Gastrocnemius medialis (tissue), 4 donors: ENCODE data around the gene ZNF787. TPM values are rescaled to one million over a fixed set of nuclear protein-coding genes. Genes with fewer than 3 reads are reported as not detected.

ENCODE experiments used
- ATAC-seq, 2 donors: fragments of 150-250 bp; one replicate each; pipeline ENCODE4 v1.9.1; 2016
- DNase-seq, 2 donors: peaks; one replicate each; pipeline ENCODE4 v3.0.0-alpha.2; 2019
- H3K27ac ChIP-seq, 4 donors: fragments of 200-600 bp; sonication (generic); 1 replicate in 1 of 4; 2 replicates in 3 of 4; pipeline ENCODE4 v1.5.1; 2016 to 2018; ENCODE audit warnings: mild to moderate bottlenecking in 2 of 4, moderate library complexity in 1 of 4
- H3K27me3 ChIP-seq, 3 donors: fragments of 200-600 bp; sonication (generic) in 2 of 3; 1 replicate in 1 of 3; 2 replicates in 2 of 3; pipeline versions ENCODE4 v1.5.1 to v1.6.0; 2016 to 2019; ENCODE audit warnings: mild to moderate bottlenecking in 1 of 3, moderate library complexity in 1 of 3
- H3K36me3 ChIP-seq, 2 donors: fragments of 200-600 bp; sonication (generic) in 1 of 2; one replicate each; pipeline ENCODE4 v1.5.1; 2017 to 2018
- H3K4me1 ChIP-seq, 2 donors: fragments of 200-600 bp; sonication (generic) in 1 of 2; one replicate each; pipeline ENCODE4 v1.5.1; 2016 to 2017; ENCODE audit warnings: mild to moderate bottlenecking in 2 of 2
- H3K4me3 ChIP-seq, 4 donors: fragments of 200-600 bp; sonication (generic) in 3 of 4; 1 replicate in 1 of 4; 2 replicates in 3 of 4; pipeline ENCODE4 v1.5.1; 2016 to 2019; ENCODE audit warnings: mild to moderate bottlenecking in 2 of 4
- H3K9me3 ChIP-seq, 3 donors: fragments of 200-600 bp; sonication (generic) in 2 of 3; 1 replicate in 1 of 3; 2 replicates in 2 of 3; pipeline ENCODE4 v1.5.1; 2016 to 2019
- CTCF ChIP-seq, 5 experiments: fragments of 450-650 bp in 3 of 5; fragments of 200-600 bp in 2 of 5; sonication (generic) in 2 of 5; IDR thresholded peaks in 4 of 5; conservative IDR thresholded peaks in 1 of 5; 1 replicate in 4 of 5; 2 replicates in 1 of 5; pipeline ENCODE4 v1.5.1; 2016 to 2019; ENCODE audit warnings: antibody characterized with exemption in 5 of 5, mild to moderate bottlenecking in 3 of 5, moderate library complexity in 3 of 5
- POLR2A ChIP-seq, 2 donors: fragments of 450-650 bp; IDR thresholded peaks; one replicate each; pipeline ENCODE4 v1.6.1; 2017; ENCODE audit warnings: antibody characterized with exemption in 2 of 2, mild to moderate bottlenecking in 2 of 2, moderate library complexity in 2 of 2
- in situ Hi-C, 4 donors: fragments of 200-750 bp; cut with MboI; loops; one replicate each; pipeline versions ENCODE4 v1.15.0 to v1.8.0; 2017; ENCODE audit warnings: low sequenced_read_pairs in 4 of 4
- intact Hi-C: fragments of 100-400 bp; cut with DNase I; formaldehyde crosslinking; loops from one replicate; pipeline ENCODE4 v1.15.1; 2023; ENCODE audit warnings: low total_unique reads
- total RNA-seq, 4 donors: library from RNA; depleted of rRNA; stranded (reverse); fragments of >200 nt; gene quantifications; one replicate each; pipeline versions ENCODE4 v1.1.0 to v1.2.3, GENCODE V29; 2016

ZNF787 gene
- total RNA-seq, 4 donors from 2014 or later = 16.7 to 43.0 (median 26.5) TPM

GRCh38 chr19:56130006-56130405, 8.9 kb upstream of the ZNF787 start:
- in situ Hi-C loops = loop anchor here in 2 of 4 donors (10.0 kb wide), 1 partner anchor 185 kb away; the partner anchor contains the start of gene ZSCAN5A (in 2 of the 2)
- no peak for DNase-seq

GRCh38 chr19:56126983-56127780, 6.1 kb upstream of the ZNF787 start:
- no peak for DNase-seq
- in situ Hi-C loops (no loop called here), intact Hi-C loops (no loop called here)
- Histone ChIP-seq H3K4me1 (peaks cover 7 to 12% of the 10 kb centered on the region in 2 donors), H3K4me3 (no peak overlapping the region), H3K27ac (no peak overlapping the region), H3K27me3 (no peaks in the 10 kb centered on the region), H3K9me3 (no peaks in the 10 kb centered on the region), H3K36me3 (no peaks in the 10 kb centered on the region)
- no peak for TF ChIP-seq CTCF (IDR thresholded peaks at IDR 0.05 in 4 of 5, conservative IDR thresholded peaks at IDR 0.05 in 1 of 5)
- ATAC-seq = no peak

More at GRCh38 chr19:56130006-56130405, 8.9 kb upstream of the ZNF787 start:
- TF ChIP-seq POLR2A (IDR thresholded peaks at IDR 0.05) (no peak), CTCF (IDR thresholded peaks at IDR 0.05 in 4 of 5, conservative IDR thresholded peaks at IDR 0.05 in 1 of 5) (no peak)
- H3K4me3 ChIP-seq = no peak overlapping the region
- no peak for ATAC-seq
- intact Hi-C loops = no loop called here
- H3K27me3 ChIP-seq = no peaks in the 10 kb centered on the region
- no peaks in the 10 kb centered on the region for H3K36me3 ChIP-seq
- H3K9me3 ChIP-seq = no peaks in the 10 kb centered on the region
- peaks cover 6 to 16% of the 10 kb centered on the region in 2 donors for H3K4me1 ChIP-seq
- no peak overlapping the region for H3K27ac ChIP-seq

GRCh38 chr19:56125806-56126590, 4.9 kb upstream of the ZNF787 start:
- H3K4me1 ChIP-seq = peaks cover 13 to 15% of the 10 kb centered on the region in 2 donors
- intact Hi-C loops (no loop called here), in situ Hi-C loops (no loop called here)
- H3K36me3 ChIP-seq = no peaks in the 10 kb centered on the region
- peak overlapping the region in 1 of 4 donors; percentile 13 for H3K4me3 ChIP-seq
- no peaks in the 10 kb centered on the region for H3K27me3 ChIP-seq
- no peaks in the 10 kb centered on the region for H3K9me3 ChIP-seq
- TF ChIP-seq POLR2A (IDR thresholded peaks at IDR 0.05) = no peak
- TF ChIP-seq CTCF (IDR thresholded peaks at IDR 0.05 in 4 of 5, conservative IDR thresholded peaks at IDR 0.05 in 1 of 5) = no peak
- peak; percentile 23 to 54 for ATAC-seq
- peak overlapping the region; percentile 66 to 85 (median 80) for H3K27ac ChIP-seq
- peak in 1 of 2 donors; percentile 82 for DNase-seq

- H3K36me3 ChIP-seq = no peaks in the 10 kb centered on the region
- no peak overlapping the region for H3K4me3 ChIP-seq
- H3K9me3 ChIP-seq = no peaks in the 10 kb centered on the region
- no peak for DNase-seq
- TF ChIP-seq CTCF (IDR thresholded peaks at IDR 0.05 in 4 of 5, conservative IDR thresholded peaks at IDR 0.05 in 1 of 5) (no peak), POLR2A (IDR thresholded peaks at IDR 0.05) (no peak)
- H3K27me3 ChIP-seq = no peaks in the 10 kb centered on the region
- H3K27ac ChIP-seq = no peak overlapping the region
- ATAC-seq = no peak
- H3K4me1 ChIP-seq = peaks cover 18 to 23% of the 10 kb centered on the region in 2 donors
- in situ Hi-C loops (no loop called here), intact Hi-C loops (no loop called here)
Observed at GRCh38 chr19:56124578-56124977, 3.5 kb upstream of the ZNF787 start.
